NCI-H2029 treated with DMSO at 0.1 percent for 48 hours (cell line): Measurements from ENCODE around the gene ISL2.

Experiments used
- DNase-seq: peaks from one replicate; lab custom pipeline; 2025; lab: John Stamatoyannopoulos, UW

Gene ISL2

GRCh38 chr15:76342058-76342381, 5.4 kb downstream of the ISL2 start:
- no peak for DNase-seq

- no peak for DNase-seq
Measured at GRCh38 chr15:76342382-76343201, 6.0 kb downstream of the ISL2 start.

GRCh38 chr15:76343313-76343996, 6.9 kb downstream of the ISL2 start:
- DNase-seq, result no peak

- DNase-seq, result no peak
Measured at GRCh38 chr15:76344893-76345582, 8.5 kb downstream of the ISL2 start.

GRCh38 chr15:76345583-76345879, 9.0 kb downstream of the ISL2 start:
- DNase-seq, result no peak

GRCh38 chr15:76345880-76346668, 9.5 kb downstream of the ISL2 start:
- DNase-seq, result no peak

GRCh38 chr15:76346669-76347481, 10.3 kb downstream of the ISL2 start:
- no peak for DNase-seq

GRCh38 chr15:76347482-76348055, 11.0 kb downstream of the ISL2 start:
- DNase-seq, result no peak

- no peak for DNase-seq
Measured at GRCh38 chr15:76349301-76350070, 12.9 kb downstream of the ISL2 start.

- no peak for DNase-seq
Measured at GRCh38 chr15:76353023-76353577, 16.5 kb downstream of the ISL2 start.

- DNase-seq, result no peak
Measured at GRCh38 chr15:76353903-76354302, 17.3 kb downstream of the ISL2 start.

GRCh38 chr15:76354823-76355440, 18.4 kb downstream of the ISL2 start:
- no peak for DNase-seq

GRCh38 chr15:76358453-76358852, 21.9 kb downstream of the ISL2 start:
- DNase-seq, result no peak

GRCh38 chr15:76359152-76359551, 22.6 kb downstream of the ISL2 start:
- peak; percentile 21 for DNase-seq

- no peak for DNase-seq
Measured at GRCh38 chr15:76360416-76360815, 23.8 kb downstream of the ISL2 start.

- DNase-seq, result no peak
Measured at GRCh38 chr15:76363251-76363650, 26.7 kb downstream of the ISL2 start.

- DNase-seq, result peak; percentile 58
Measured at GRCh38 chr15:76366714-76367113, 30.1 kb downstream of the ISL2 start.

GRCh38 chr15:76368122-76368621, 31.6 kb downstream of the ISL2 start:
- DNase-seq, result no peak

- DNase-seq, result no peak
Measured at GRCh38 chr15:76376029-76376428, 39.5 kb downstream of the ISL2 start.
